HCT116 (cell line): ENCODE measurements around the gene DSTYK. TPM values are rescaled to one million over a fixed set of nuclear protein-coding genes. Genes with fewer than 3 reads are reported as not detected.

Source experiments
- ATAC-seq: fragments of 200-7000 bp; cut with Tn5 transposase; 2 replicates; pipeline ENCODE4 v1.9.1; 2020; ENCODE audit warnings: mild to moderate bottlenecking, moderate library complexity
- BruUV-seq: library from RNA; stranded (reverse); fragments of 400-500 nt; replicated peaks from 2 replicates; lab custom pipeline; 2021; lab: Mats Ljungman, UMichigan
- CTCF ChIA-PET: fragments of 300-600 bp; sonication (Branson Sonifier 250); formaldehyde crosslinking; loops from one replicate; lab custom pipeline; 2021; ENCODE audit warnings: antibody characterized with exemption; lab: Charles Lee
- POLR2A ChIA-PET: fragments of 300-600, 350-600 bp; sonication (Branson Sonifier 250); formaldehyde crosslinking; loops from one replicate; lab custom pipeline; 2021; ENCODE audit warnings: antibody characterized with exemption; lab: Charles Lee
- RAD21 ChIA-PET, 2 experiments: fragments of 300-600 bp; sonication (Branson Sonifier 250); formaldehyde crosslinking; loops; one replicate each; lab custom pipeline; 2023; ENCODE audit warnings: low total read pairs in 2 of 2; ENCODE audit not compliant: uncharacterized antibody in 2 of 2, unreplicated experiment in 2 of 2, low non-redundant PET in 1 of 2; lab: Charles Lee
- DNase-seq: peaks from one replicate; pipeline ENCODE4 v3.0.0-alpha.2; 2010; ENCODE audit warnings: low read depth, low spot score
- H2AFZ ChIP-seq: fragments of 200-600 bp; shearing (Covaris generic), sonication (generic); 2 replicates; pipeline ENCODE4 v1.6.1; 2017; ENCODE audit warnings: low read depth, mixed run types, mixed read lengths, antibody characterized with exemption, low read length; ENCODE audit not compliant: poor library complexity, severe bottlenecking
- H3K27ac ChIP-seq: 2 replicates; pipeline ENCODE4 v1.5.1; 2012; ENCODE audit warnings: low read depth, low read length
- H3K27me3 ChIP-seq: fragments of 200-600 bp; sonication (generic); 2 replicates; pipeline ENCODE4 v1.6.1; 2016; ENCODE audit warnings: mixed run types, low read length, mixed read lengths; ENCODE audit not compliant: insufficient read depth
- H3K36me3 ChIP-seq, 2 experiments: fragments of 200-500 bp in 1 of 2; fragments of 200-600 bp in 1 of 2; sonication (Bioruptor generic) in 1 of 2; sonication (generic) in 1 of 2; 2 replicates each; pipeline versions ENCODE4 v1.5.1 to v1.6.1; 2014 to 2016; ENCODE audit warnings: low read length in 2 of 2, inconsistent platforms in 1 of 2, mixed read lengths in 1 of 2, mixed run types in 1 of 2; ENCODE audit not compliant: insufficient read depth in 2 of 2, control insufficient read depth in 1 of 2
- H3K4me1 ChIP-seq, 2 experiments: fragments of 200-600 bp in 1 of 2; sonication (generic) in 1 of 2; 2 replicates each; pipeline versions ENCODE4 v1.5.1 to v1.6.1; 2012 to 2017; ENCODE audit warnings: low read length in 2 of 2, inconsistent platforms in 1 of 2, mild to moderate bottlenecking in 1 of 2, mixed read lengths in 1 of 2, mixed run types in 1 of 2, moderate library complexity in 1 of 2; ENCODE audit not compliant: insufficient read depth in 2 of 2, control insufficient read depth in 1 of 2
- H3K4me2 ChIP-seq: fragments of 200-600 bp; sonication (generic); 2 replicates; pipeline ENCODE4 v1.6.1; 2017; ENCODE audit warnings: mixed run types, low read length, mixed read lengths
- H3K4me3 ChIP-seq, 2 experiments: fragments of 200-600 bp in 1 of 2; sonication (generic) in 1 of 2; replicated peaks in 1 of 2; 2 replicates each; pipeline ENCODE4 v1.5.1; 2011 to 2016; ENCODE audit warnings: low read length in 2 of 2, control low read depth in 1 of 2, low read depth in 1 of 2, mild to moderate bottlenecking in 1 of 2, mixed read lengths in 1 of 2, mixed run types in 1 of 2
- H3K79me2 ChIP-seq: fragments of 200-600 bp; sonication (generic); 2 replicates; pipeline ENCODE4 v1.6.1; 2017; ENCODE audit warnings: mild to moderate bottlenecking, mixed run types, low read length, moderate library complexity, mixed read lengths; ENCODE audit not compliant: insufficient read depth
- H3K9ac ChIP-seq: fragments of 200-600 bp; sonication (generic); 2 replicates; pipeline ENCODE4 v1.6.1; 2016; ENCODE audit warnings: low read length, mixed read lengths
- H3K9me2 ChIP-seq: fragments of 200-600 bp; sonication (generic), shearing (Covaris generic); 2 replicates; pipeline ENCODE4 v1.6.1; 2017; ENCODE audit warnings: mixed run types, mild to moderate bottlenecking, moderate library complexity; ENCODE audit not compliant: insufficient read depth
- H3K9me3 ChIP-seq, 2 experiments: fragments of 200-500 bp in 1 of 2; fragments of 200-600 bp in 1 of 2; sonication (Bioruptor generic) in 1 of 2; sonication (generic) in 1 of 2; 2 replicates each; pipeline ENCODE4 v1.6.1; 2014 to 2017; ENCODE audit warnings: low read length in 2 of 2, mixed read lengths in 2 of 2, inconsistent platforms in 1 of 2, low read depth in 1 of 2, mild to moderate bottlenecking in 1 of 2, mixed run types in 1 of 2, moderate library complexity in 1 of 2; ENCODE audit not compliant: control insufficient read depth in 1 of 2, insufficient read depth in 1 of 2
- H4K20me1 ChIP-seq: fragments of 200-600 bp; sonication (generic), shearing (Covaris generic); 2 replicates; pipeline ENCODE4 v1.6.1; 2017; ENCODE audit warnings: mixed run types, mild to moderate bottlenecking, moderate library complexity; ENCODE audit not compliant: insufficient read depth
- CBX3 ChIP-seq: IDR thresholded peaks from 2 replicates; pipeline ENCODE4 v1.6.1; 2012; ENCODE audit warnings: low read depth
- CEBPB ChIP-seq: IDR thresholded peaks from 2 replicates; pipeline ENCODE4 v1.6.1; 2012; ENCODE audit warnings: low read depth
- CTCF ChIP-seq, 3 experiments: fragments of 200-600 bp in 1 of 3; sonication (generic) in 1 of 3; IDR thresholded peaks in 2 of 3; conservative IDR thresholded peaks in 1 of 3; 2 replicates each; pipeline ENCODE4 v1.5.1; 2012 to 2017; ENCODE audit warnings: low read depth in 2 of 3, low read length in 2 of 3, antibody characterized with exemption in 1 of 3, borderline replicate concordance in 1 of 3, control low read depth in 1 of 3, mild to moderate bottlenecking in 1 of 3, mixed read lengths in 1 of 3, mixed run types in 1 of 3, moderate library complexity in 1 of 3; ENCODE audit not compliant: insufficient read depth in 1 of 3
- EGR1 ChIP-seq: IDR thresholded peaks from 2 replicates; pipeline ENCODE4 v1.6.1; 2012; ENCODE audit warnings: low read depth
- ELF1 ChIP-seq: IDR thresholded peaks from 2 replicates; pipeline ENCODE4 v1.6.1; 2012; ENCODE audit warnings: low read depth, borderline replicate concordance
- EZH2 ChIP-seq: fragments of 200-600 bp; sonication (generic); IDR thresholded peaks from 2 replicates; pipeline ENCODE4 v1.6.1; 2017; ENCODE audit warnings: antibody characterized with exemption, mixed run types
- EZH2phosphoT487 ChIP-seq: fragments of 200-600 bp; IDR thresholded peaks from 2 replicates; pipeline ENCODE4 v1.6.1; 2018; ENCODE audit warnings: antibody characterized with exemption, borderline replicate concordance
- FOSL1 ChIP-seq: IDR thresholded peaks from 2 replicates; pipeline ENCODE4 v1.6.1; 2012; ENCODE audit warnings: low read depth
- JUND ChIP-seq: IDR thresholded peaks from 2 replicates; pipeline ENCODE4 v1.6.1; 2012
- POLR2A ChIP-seq: IDR thresholded peaks from 2 replicates; pipeline ENCODE4 v1.7.0; 2011; ENCODE audit warnings: borderline replicate concordance; ENCODE audit not compliant: insufficient read depth, insufficient read length; ENCODE audit errors: extremely low read depth
- RAD21 ChIP-seq: IDR thresholded peaks from 2 replicates; pipeline ENCODE4 v1.6.1; 2012; ENCODE audit warnings: low read depth, mild to moderate bottlenecking
- SIN3A ChIP-seq: IDR thresholded peaks from 2 replicates; pipeline ENCODE4 v1.6.1; 2012; ENCODE audit warnings: low read depth
- SRF ChIP-seq: IDR thresholded peaks from 2 replicates; pipeline ENCODE4 v1.6.1; 2012; ENCODE audit warnings: low read depth
- TCF7L2 ChIP-seq: IDR thresholded peaks from 2 replicates; pipeline ENCODE4 v1.7.0; 2011; ENCODE audit warnings: borderline replicate concordance, inconsistent platforms; ENCODE audit not compliant: insufficient read depth, insufficient read length; ENCODE audit errors: extremely low read depth
- ZBTB33 ChIP-seq: IDR thresholded peaks from 2 replicates; pipeline ENCODE4 v1.6.1; 2011; ENCODE audit warnings: mild to moderate bottlenecking, low read length, moderate library complexity; ENCODE audit not compliant: insufficient replicate concordance; ENCODE audit errors: extremely low read depth
- ZFX ChIP-seq: fragments of 450-650 bp; IDR thresholded peaks from 2 replicates; pipeline ENCODE4 v1.6.1; 2017
- intact Hi-C: fragments of 100-400 bp; cut with micrococcal nuclease; formaldehyde crosslinking; loops from 2 replicates; pipeline ENCODE4 v1.10.0; 2022
- total RNA-seq: library from RNA; stranded (reverse); gene quantifications from one replicate; pipeline ENCODE4 v1.2.1, GENCODE V29; 2021; ENCODE audit not compliant: unreplicated experiment

DSTYK gene
- total RNA-seq, 1 experiment from 2014 or later: 6.6 TPM

- BruUV-seq: no TSS peak
- POLR2A ChIA-PET: interaction anchor here (1.3 kb wide), 1 partner anchor 10 kb away, joined by 3 read pairs; no protein-coding TSS in a partner anchor
These were observed 103.0 kb downstream of the DSTYK start for GRCh38 chr1:205108464-205108863.

More at GRCh38 chr1:205108464-205108863, 103.0 kb downstream of the DSTYK start:
- ATAC-seq (no peak), DNase-seq (no peak)
- intact Hi-C loops: no loop called here
- TF ChIP-seq ELF1 (no peak), SIN3A (no peak), CBX3 (no peak), EZH2phosphoT487 (no peak), EZH2 (no peak), FOSL1 (no peak), CEBPB (no peak), TCF7L2 (no peak), JUND (no peak), ZFX (no peak), ZBTB33 (no peak), RAD21 (no peak), SRF (no peak), EGR1 (no peak), POLR2A (no peak), CTCF (IDR thresholded peaks at IDR 0.05 in 2 of 3, conservative IDR thresholded peaks at IDR 0.05 in 1 of 3; ENCODE audit: borderline replicate concordance in 1 of 3, insufficient read depth in 1 of 3, low read depth in 2 of 3, low read length in 2 of 3) (no peak)
- H3K27me3 ChIP-seq: no peaks in the 10 kb centered on the region
- H3K27ac ChIP-seq: no peak overlapping the region
- H3K9ac ChIP-seq: no peak overlapping the region
- RAD21 ChIA-PET: no interaction called here
- H3K36me3 ChIP-seq: peaks cover 20 to 31% of the 10 kb centered on the region in 2 experiments; a peak in 3 of 4 replicates
- no peaks in the 10 kb centered on the region for H3K9me2 ChIP-seq
- no peaks in the 10 kb centered on the region for H3K9me3 ChIP-seq
- H3K79me2 ChIP-seq: peaks cover 44% of the 10 kb centered on the region
- no peak overlapping the region for H2AFZ ChIP-seq
- no peaks in the 10 kb centered on the region for H4K20me1 ChIP-seq
- H3K4me2 ChIP-seq: no peak overlapping the region
- H3K4me1 ChIP-seq: no peaks in the 10 kb centered on the region
- no peak overlapping the region for H3K4me3 ChIP-seq
- CTCF ChIA-PET: no interaction called here
